Peyer's patch (tissue), 4 donors: ENCODE measurements around the gene FGF2.

ENCODE experiments used
- POLR2A ChIP-seq, 2 donors: fragments of 450-650 bp; IDR thresholded peaks; one replicate each; pipeline ENCODE4 v1.5.1; 2017; ENCODE audit warnings: antibody characterized with exemption in 2 of 2, mild to moderate bottlenecking in 2 of 2, moderate library complexity in 2 of 2
- TF ChIP-seq, protein P1 (sequence below), 6 experiments: fragments of 450-650 bp in 4 of 6; fragments of 200-600 bp in 2 of 6; sonication (generic) in 1 of 6; IDR thresholded peaks; one replicate each; pipeline ENCODE4 v1.5.1; 2017 to 2019; ENCODE audit warnings: antibody characterized with exemption in 6 of 6, mild to moderate bottlenecking in 3 of 6, moderate library complexity in 1 of 6

DNA sequence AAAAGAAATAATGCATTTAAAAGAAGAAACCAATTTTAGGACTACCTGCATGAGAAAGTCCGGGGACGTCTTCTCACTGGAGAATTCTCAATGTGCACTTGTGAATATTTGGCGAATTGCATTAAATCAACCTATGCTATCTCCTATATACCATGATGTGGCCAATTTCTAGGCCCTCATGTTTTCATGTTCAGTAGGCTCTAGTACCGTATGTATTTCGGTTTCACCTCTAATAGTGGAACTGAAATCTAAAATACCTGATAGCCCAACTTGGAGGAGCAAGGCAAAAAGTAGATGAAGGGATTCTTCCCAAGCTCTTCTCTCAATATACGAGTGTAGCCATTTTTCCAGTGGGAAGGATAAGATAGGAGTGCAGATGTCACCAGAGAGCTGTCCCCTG is 11.4 kb upstream of the FGF2 start:
- TF ChIP-seq, protein P1, sequence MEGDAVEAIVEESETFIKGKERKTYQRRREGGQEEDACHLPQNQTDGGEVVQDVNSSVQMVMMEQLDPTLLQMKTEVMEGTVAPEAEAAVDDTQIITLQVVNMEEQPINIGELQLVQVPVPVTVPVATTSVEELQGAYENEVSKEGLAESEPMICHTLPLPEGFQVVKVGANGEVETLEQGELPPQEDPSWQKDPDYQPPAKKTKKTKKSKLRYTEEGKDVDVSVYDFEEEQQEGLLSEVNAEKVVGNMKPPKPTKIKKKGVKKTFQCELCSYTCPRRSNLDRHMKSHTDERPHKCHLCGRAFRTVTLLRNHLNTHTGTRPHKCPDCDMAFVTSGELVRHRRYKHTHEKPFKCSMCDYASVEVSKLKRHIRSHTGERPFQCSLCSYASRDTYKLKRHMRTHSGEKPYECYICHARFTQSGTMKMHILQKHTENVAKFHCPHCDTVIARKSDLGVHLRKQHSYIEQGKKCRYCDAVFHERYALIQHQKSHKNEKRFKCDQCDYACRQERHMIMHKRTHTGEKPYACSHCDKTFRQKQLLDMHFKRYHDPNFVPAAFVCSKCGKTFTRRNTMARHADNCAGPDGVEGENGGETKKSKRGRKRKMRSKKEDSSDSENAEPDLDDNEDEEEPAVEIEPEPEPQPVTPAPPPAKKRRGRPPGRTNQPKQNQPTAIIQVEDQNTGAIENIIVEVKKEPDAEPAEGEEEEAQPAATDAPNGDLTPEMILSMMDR (IDR thresholded peaks at IDR 0.05) = no peak
- TF ChIP-seq POLR2A (IDR thresholded peaks at IDR 0.05) = no peak
